ENCODE measurements around the gene RAB3A.

The RAB3A gene, protein sequence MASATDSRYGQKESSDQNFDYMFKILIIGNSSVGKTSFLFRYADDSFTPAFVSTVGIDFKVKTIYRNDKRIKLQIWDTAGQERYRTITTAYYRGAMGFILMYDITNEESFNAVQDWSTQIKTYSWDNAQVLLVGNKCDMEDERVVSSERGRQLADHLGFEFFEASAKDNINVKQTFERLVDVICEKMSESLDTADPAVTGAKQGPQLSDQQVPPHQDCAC

DNA sequence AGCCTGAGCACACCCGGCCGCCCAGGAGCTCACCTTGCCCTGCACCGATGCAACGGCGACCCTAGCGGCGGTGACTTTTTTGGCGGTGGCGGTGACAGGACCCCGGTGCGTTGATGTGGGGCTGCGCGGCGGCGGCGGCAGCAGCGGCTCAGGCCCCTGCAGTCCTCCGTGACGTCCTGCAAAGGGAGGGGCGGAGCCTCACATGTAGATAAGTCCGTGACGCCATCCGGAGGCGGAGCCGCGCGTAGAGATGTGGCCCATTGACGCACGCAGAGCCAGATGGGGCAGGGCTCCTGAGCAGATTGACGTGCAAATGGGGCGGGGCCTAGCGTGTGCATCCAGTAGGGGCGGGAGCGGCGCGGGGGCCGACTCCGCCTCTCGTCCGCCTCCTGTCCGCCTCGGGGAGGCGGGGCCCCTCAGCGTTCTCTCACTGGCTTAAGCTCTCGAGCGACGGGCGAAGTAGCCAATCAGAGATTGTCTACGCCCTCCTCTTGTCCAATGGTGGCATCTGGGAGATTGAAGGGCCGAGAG is at the start of gene RAB3A:
Gene RAB3A (minus strand): TSS at position 180 of the 531 bp plus-strand sequence. CDS start 1,302 bp downstream, outside the sequence.
- DNase-seq = peak; percentile 100

GRCh38 chr19:18253130-18253529 is 49.3 kb upstream of the RAB3A start:
- no peak for DNase-seq

DNA sequence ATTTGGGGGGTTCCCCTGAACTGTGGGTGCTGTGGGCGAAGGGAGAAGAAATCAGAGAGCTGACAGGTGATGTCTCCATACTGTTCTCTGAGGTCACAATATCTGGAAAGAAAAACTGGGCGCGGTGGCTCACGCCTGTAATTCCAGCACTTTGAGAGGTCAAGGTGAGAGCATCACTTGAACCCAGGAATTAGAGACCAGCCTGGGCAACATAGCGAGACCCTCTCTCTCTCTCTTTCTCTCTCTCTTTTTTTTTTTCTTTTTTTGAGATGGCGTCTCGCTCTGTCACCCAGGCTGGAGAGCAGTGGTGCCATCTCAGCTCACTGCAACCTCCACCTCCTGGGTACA is 48.5 kb upstream of the RAB3A start:
- no peak for DNase-seq

DNA sequence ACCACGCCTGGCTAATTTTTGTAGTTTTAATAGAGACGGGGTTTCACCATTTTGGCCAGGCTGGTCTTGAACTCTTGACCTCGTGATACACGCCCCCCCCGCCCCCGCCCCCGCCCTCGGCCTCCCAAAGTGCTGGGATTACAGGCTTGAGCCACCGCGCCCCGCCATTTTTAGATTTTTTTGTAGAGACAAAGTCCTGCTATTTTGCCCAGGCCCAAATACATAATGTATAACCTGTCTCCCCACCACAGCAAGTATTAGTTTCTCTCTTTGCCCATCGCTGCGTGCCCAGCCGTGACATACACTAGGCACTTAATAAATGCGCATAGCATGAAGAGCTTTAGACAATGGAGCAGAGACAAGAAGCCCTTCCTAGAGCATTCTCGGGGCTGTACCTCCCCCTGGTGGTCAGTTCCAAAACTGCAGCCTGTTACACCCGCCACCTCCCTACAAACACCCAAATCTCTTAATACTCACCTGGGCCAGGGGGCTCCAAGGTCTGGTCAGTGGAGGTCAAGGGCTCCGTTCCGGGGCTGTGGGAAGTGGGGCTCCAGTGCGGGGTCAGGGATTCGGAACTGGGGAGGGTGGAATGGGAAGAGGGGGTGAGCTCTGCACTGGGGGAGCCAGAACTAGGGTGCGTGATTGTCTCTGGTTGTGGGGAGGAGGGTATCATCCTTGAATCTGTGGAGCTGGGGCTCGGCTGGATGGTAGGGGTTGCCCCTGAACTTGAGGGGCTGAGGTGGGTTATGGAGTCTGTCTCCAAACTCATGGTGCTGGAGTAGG is 47.9 kb upstream of the RAB3A start:
- peak; percentile 54 for DNase-seq

DNA sequence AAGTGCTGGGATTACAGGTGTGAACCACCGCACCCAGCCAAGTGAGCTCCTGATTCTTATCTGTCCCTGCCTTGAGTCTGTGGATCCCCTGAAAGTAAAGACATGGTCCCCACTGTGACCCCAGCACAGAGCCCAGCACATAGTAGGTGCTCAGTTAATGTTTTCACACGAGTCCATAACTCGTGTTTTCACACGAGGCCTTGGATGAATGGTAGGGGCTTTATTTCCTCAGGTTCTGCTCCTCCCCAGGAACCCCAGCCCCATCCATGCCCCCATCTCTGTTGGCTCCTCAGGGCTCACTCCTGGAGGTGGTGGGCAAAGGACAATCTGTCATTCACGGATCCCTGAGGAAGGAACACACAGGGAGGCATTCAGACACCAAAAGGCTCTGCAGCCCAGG is 46.0 kb upstream of the RAB3A start:
- DNase-seq = no peak

- DNase-seq = no peak
Observed at GRCh38 chr19:18245297-18245696, 41.5 kb upstream of the RAB3A start.

GRCh38 chr19:18239303-18239702 is 35.5 kb upstream of the RAB3A start:
- DNase-seq = no peak

DNA sequence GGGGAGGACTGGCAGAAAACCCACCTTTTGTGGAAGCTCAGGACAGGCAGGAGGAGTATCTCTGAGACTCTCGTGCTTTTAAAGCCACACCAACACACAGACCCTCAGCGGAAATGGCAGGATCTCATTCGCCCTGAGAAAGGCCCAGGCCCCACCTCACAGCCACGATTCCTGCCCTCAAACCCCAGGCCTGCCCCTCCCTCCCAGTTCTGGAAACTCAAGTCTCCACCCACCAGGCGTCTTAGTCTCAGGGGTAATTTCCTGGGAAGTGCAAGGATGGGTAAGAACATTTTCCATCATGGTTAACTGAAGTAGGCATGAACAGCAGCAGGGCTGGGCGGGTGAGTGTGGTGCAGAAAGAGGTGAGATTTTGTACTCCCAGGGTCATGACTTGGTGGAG is 30.4 kb upstream of the RAB3A start:
- no peak for DNase-seq

DNA sequence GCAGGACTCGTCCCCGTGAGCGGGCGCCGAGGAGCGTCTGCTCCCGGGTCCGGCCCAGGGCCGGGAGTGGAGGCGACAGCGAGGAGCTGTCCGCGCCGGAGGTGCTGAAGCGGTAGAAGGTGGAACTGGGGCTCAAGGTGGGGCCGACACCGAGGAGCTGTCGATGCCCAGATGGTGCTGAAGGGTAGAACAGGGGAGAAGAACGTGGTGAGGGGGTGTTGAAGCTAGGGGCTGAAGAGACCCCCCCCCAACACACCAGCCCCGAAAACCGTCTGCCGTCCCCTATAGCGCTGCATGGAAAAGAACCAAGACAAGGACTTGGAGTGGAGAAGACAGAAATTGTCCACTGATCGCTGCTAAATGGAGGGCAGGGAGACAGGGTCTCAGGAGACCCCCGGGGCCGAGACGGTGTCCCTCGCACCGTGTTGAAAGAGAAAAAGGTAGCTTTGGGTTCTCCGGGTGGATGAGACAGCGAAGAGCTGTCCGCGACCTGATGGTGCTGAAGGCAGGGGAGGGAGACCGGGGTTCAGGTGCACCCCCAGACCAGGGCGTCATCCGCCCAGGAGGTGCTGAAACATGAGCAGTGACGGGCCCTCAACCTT is 29.5 kb upstream of the RAB3A start:
- no peak for DNase-seq

- DNase-seq = peak; percentile 28
Observed at GRCh38 chr19:18232540-18233223, 28.8 kb upstream of the RAB3A start.

GRCh38 chr19:18231775-18232174 is 27.9 kb upstream of the RAB3A start:
- peak; percentile 85 for DNase-seq

- no peak for DNase-seq
Observed at GRCh38 chr19:18230941-18231734, 27.3 kb upstream of the RAB3A start.

GRCh38 chr19:18229915-18230314 is 26.1 kb upstream of the RAB3A start:
- DNase-seq = no peak

GRCh38 chr19:18229474-18229873 is 25.6 kb upstream of the RAB3A start:
- DNase-seq = no peak

DNA sequence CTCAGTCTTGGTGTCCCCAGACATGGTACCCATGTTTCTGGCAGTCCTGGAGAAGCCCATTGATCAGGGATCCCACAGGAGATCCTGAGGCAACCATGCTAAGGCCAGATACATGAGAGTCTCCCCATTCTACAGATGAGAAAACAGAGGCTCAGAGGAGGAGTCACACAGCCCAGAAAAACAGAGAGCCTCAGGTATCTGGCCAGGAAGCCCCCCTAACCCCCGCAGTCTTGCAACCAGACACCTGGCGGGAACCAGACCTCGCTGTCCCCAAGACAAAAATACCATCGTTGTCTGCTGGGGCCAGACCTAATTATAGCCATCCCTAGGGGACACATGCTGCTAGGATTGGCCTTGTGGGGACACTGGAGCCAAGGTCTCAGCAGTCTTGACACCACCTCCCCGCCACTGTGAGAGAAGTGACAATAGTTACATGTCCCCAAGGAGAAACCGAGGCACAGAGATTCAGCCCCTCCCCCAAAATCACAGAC is 24.0 kb upstream of the RAB3A start:
- DNase-seq = no peak

- DNase-seq = no peak
Observed at GRCh38 chr19:18226956-18227780, 23.3 kb upstream of the RAB3A start.

GRCh38 chr19:18225702-18226468 is 22.0 kb upstream of the RAB3A start, which contains the start of gene PDE4C:
PDE4C (minus strand) TSS chr19:18226438; CDS start chr19:18226415, 23 bp downstream.
- no peak for DNase-seq

DNA sequence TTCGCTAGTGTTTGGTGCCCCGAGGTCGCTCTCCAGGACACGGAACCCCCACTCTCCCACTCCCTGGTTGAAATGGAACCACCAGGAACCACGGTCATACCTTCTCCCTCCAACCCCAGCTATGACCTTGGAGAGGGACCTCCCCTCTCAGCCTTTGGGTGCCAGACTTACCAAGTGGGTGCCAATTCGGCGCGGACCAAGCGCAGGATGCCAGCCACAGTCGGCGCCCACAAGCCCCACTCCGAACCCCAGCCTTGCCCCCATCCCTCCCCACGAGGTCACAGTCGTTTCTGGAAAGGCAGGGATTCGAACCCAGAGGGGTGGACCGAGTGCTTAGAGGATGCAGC is 21.5 kb upstream of the RAB3A start:
- no peak for DNase-seq

DNA sequence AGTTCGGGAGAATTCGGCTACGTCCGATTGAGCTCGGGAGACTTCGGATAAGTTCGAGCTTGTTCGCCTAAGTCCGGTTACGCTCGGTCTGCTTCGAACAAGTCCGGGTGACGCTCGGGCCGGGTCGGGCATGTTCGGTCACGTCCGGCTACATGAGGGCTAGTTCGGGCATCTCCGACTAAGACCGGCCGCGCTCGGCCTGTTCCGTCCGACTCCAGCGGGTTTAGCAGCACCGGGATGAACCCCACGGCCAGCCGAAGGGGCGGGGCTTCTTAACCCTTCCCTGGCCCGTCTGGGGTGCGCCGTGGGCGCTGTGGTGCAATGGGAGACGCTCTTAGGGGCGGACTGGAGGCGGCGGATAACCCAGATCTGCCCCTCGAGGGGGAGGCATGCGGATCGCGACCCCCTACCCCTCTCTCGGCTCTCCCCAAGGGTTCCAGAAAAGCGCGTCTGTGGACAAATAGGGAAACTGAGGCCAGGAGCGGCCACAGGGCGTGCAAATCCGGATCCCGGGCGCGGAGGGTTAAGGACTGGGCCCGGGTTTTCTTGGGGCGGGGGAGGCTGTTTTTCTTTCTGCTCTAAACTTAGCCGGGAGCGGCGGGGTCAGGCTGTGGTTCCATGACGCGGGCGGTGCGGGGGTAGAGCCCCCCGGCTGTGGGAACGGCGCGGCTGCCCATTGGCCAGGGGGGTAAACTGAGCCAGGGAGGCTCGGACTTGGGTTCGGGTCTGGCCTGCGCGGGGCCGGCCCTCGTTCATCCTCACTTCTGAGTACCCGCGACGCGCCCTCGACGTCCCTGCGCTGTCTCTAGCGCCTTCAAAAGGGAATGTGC is 20.9 kb upstream of the RAB3A start:
- DNase-seq = peak; percentile 98
